ENCODE data around the gene LRRC4C. TPM values are rescaled to one million over a fixed set of nuclear protein-coding genes. Genes with fewer than 3 reads are reported as not detected.

LRRC4C gene
- total RNA-seq, 1 donor from 2014 or later = 2.2 TPM

GRCh38 chr11:41392596-41392995, 66.9 kb downstream of the LRRC4C start:
- TF ChIP-seq, protein P1, sequence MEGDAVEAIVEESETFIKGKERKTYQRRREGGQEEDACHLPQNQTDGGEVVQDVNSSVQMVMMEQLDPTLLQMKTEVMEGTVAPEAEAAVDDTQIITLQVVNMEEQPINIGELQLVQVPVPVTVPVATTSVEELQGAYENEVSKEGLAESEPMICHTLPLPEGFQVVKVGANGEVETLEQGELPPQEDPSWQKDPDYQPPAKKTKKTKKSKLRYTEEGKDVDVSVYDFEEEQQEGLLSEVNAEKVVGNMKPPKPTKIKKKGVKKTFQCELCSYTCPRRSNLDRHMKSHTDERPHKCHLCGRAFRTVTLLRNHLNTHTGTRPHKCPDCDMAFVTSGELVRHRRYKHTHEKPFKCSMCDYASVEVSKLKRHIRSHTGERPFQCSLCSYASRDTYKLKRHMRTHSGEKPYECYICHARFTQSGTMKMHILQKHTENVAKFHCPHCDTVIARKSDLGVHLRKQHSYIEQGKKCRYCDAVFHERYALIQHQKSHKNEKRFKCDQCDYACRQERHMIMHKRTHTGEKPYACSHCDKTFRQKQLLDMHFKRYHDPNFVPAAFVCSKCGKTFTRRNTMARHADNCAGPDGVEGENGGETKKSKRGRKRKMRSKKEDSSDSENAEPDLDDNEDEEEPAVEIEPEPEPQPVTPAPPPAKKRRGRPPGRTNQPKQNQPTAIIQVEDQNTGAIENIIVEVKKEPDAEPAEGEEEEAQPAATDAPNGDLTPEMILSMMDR (IDR thresholded peaks at IDR 0.05) = no peak
- Histone ChIP-seq H3K4me3 (no peak overlapping the region), H3K36me3 (no peaks in the 10 kb centered on the region), H3K27ac (no peak overlapping the region), H3K4me1 (no peaks in the 10 kb centered on the region), H3K27me3 (no peaks in the 10 kb centered on the region), H3K9me3 (no peaks in the 10 kb centered on the region)
- ATAC-seq (no peak), DNase-seq (no peak)
- intact Hi-C loops (cut with DNase I) = no loop called here

GRCh38 chr11:41389623-41390130, 69.8 kb downstream of the LRRC4C start:
- no peak overlapping the region for H3K4me3 ChIP-seq
- no peaks in the 10 kb centered on the region for H3K27me3 ChIP-seq
- ATAC-seq (no peak), DNase-seq (no peak)
- intact Hi-C loops (cut with DNase I) = no loop called here
- H3K36me3 ChIP-seq = no peaks in the 10 kb centered on the region
- H3K9me3 ChIP-seq = no peaks in the 10 kb centered on the region
- H3K27ac ChIP-seq = no peak overlapping the region
- H3K4me1 ChIP-seq = no peaks in the 10 kb centered on the region
- TF ChIP-seq, protein P1 (IDR thresholded peaks at IDR 0.05) = no peak

- TF ChIP-seq, protein P1 (IDR thresholded peaks at IDR 0.05) = no peak
- Histone ChIP-seq H3K27me3 (no peaks in the 10 kb centered on the region), H3K9me3 (no peaks in the 10 kb centered on the region), H3K4me3 (no peak overlapping the region), H3K36me3 (no peaks in the 10 kb centered on the region), H3K27ac (no peak overlapping the region), H3K4me1 (no peaks in the 10 kb centered on the region)
- intact Hi-C loops (cut with DNase I) = no loop called here
- DNase-seq (no peak), ATAC-seq (no peak)
These were observed 75.1 kb downstream of the LRRC4C start for GRCh38 chr11:41384329-41384728.

DNA sequence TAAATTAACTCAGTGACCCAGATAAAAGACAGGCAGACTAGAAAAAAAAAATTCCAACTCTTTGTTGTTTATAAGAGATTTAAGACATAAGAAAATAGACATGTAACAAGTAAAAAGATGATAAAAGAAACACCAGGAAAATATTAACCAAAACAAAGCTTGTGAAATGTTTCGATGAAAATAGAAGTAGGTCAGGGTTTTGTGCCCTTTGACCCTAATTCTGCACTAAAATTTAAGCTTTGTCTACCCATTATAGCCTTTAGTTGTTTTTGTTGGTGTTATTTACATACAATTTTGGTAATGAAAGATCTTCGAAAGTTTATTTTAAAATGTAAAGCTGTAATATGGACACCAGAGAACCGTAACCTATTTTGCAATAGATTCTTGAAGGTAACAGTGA, 75.7 kb downstream of the LRRC4C start:
- H3K9me3 ChIP-seq = no peaks in the 10 kb centered on the region
- H3K4me1 ChIP-seq = no peaks in the 10 kb centered on the region
- TF ChIP-seq, protein P1 (IDR thresholded peaks at IDR 0.05) = no peak
- H3K36me3 ChIP-seq = no peaks in the 10 kb centered on the region
- ATAC-seq (no peak), DNase-seq (no peak)
- H3K4me3 ChIP-seq = no peak overlapping the region
- H3K27ac ChIP-seq = no peak overlapping the region
- no peaks in the 10 kb centered on the region for H3K27me3 ChIP-seq
- intact Hi-C loops (cut with DNase I) = no loop called here

DNA sequence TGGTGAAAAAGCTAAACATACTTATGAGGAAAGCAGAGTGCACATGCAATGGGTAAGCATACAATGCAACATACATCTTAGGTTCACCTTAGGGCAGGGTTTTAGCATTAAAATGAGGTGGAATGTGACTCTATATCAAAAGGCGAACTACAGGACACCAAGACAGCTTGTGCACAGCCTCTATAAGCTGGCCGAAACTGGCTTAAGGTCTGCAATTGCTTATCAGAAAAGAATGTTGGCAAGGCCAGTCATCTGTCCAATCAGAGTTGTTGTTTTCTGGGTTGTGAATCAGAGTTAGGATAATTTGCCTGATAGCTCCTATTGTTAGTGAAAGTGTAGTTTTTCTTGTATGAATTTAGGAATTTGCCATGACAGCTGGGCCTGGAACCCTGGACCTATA, 76.5 kb downstream of the LRRC4C start:
- Histone ChIP-seq H3K9me3 (no peaks in the 10 kb centered on the region), H3K4me1 (no peaks in the 10 kb centered on the region), H3K27ac (no peak overlapping the region), H3K27me3 (no peaks in the 10 kb centered on the region), H3K4me3 (no peak overlapping the region), H3K36me3 (no peaks in the 10 kb centered on the region)
- ATAC-seq (no peak), DNase-seq (no peak)
- intact Hi-C loops (cut with DNase I) = no loop called here
- TF ChIP-seq, protein P1 (IDR thresholded peaks at IDR 0.05) = no peak

DNA sequence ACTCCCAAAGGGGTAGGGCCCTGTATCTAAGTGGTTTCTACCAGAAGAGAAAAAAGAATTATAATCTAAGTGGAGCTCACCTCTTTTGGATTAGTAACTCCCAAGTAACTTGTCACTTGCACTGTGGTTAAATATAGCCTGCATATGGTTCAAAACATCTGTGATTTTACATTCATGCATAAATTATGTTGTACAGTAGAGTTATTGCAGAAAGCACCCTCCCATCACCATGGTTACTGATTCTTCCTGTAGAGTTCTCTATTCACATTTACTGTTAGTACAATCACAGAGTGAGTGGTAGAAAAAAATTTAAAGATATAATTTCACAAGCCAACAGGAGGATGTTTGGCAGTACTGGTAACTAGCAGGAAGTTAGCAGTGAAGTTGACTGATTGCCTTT, 80.4 kb downstream of the LRRC4C start:
- H3K36me3 ChIP-seq = no peaks in the 10 kb centered on the region
- DNase-seq (no peak), ATAC-seq (no peak)
- H3K4me1 ChIP-seq = no peaks in the 10 kb centered on the region
- TF ChIP-seq, protein P1 (IDR thresholded peaks at IDR 0.05) = no peak
- H3K4me3 ChIP-seq = no peak overlapping the region
- no peaks in the 10 kb centered on the region for H3K9me3 ChIP-seq
- no peaks in the 10 kb centered on the region for H3K27me3 ChIP-seq
- H3K27ac ChIP-seq = no peak overlapping the region
- intact Hi-C loops (cut with DNase I) = no loop called here

Measured in upper lobe of right lung (tissue), 1 donor.